Right lobe of liver (tissue), 4 donors: Measurements from ENCODE around the gene CDA.

Experiments used
- CTCF ChIP-seq, 4 donors: fragments of 200-600 bp in 3 of 4; fragments of 450-650 bp in 1 of 4; IDR thresholded peaks; one replicate each; pipeline versions ENCODE4 v1.5.1 to v1.8.0; 2016 to 2022; ENCODE audit warnings: antibody characterized with exemption in 4 of 4, mild to moderate bottlenecking in 2 of 4
- POLR2A ChIP-seq: fragments of 450-650 bp; IDR thresholded peaks from one replicate; pipeline ENCODE4 v1.6.1; 2017; ENCODE audit warnings: antibody characterized with exemption, mild to moderate bottlenecking
- donor health status: DM: no; HTN: no; CAD: no.
- donor health status: DM: no; HTN: no; CAD: no.
- donor health status: DM: no; HTN: yes; CAD: no.

- TF ChIP-seq CTCF (IDR thresholded peaks at IDR 0.05): no peak
- TF ChIP-seq POLR2A: no peak
Measured at GRCh38 chr1:20643080-20643479, 54.2 kb downstream of the CDA start.
